ENCODE data around the gene NAALADL2. TPM values are rescaled to one million over a fixed set of nuclear protein-coding genes. Genes with fewer than 3 reads are reported as not detected.

Gene NAALADL2
- polyA plus RNA-seq, 1 donor from 2014 or later, result 1.6 TPM

GRCh38 chr3:175274056-175274455 is 414.9 kb downstream of the NAALADL2 start:
- Histone ChIP-seq H3K27ac (ENCODE audit: low read length) (no peak overlapping the region), H3K79me2 (replicated peaks; ENCODE audit: insufficient read depth, low read length) (no peaks in the 10 kb centered on the region), H3K9ac (ENCODE audit: low read length) (no peak overlapping the region), H3K27me3 (ENCODE audit: insufficient read depth, low read depth, low read length) (no peaks in the 10 kb centered on the region), H3K9me3 (ENCODE audit: low read length) (no peaks in the 10 kb centered on the region), H2AFZ (ENCODE audit: low read depth, low read length) (no peak overlapping the region), H3K4me3 (ENCODE audit: low read length) (no peak overlapping the region), H3K9me2 (ENCODE audit: insufficient read depth, low read length) (no peaks in the 10 kb centered on the region), H3K36me3 (ENCODE audit: insufficient read depth, low read length) (no peaks in the 10 kb centered on the region), H3K4me2 (ENCODE audit: low read length) (no peak overlapping the region), H4K20me1 (ENCODE audit: insufficient read depth) (no peaks in the 10 kb centered on the region), H3F3A (ENCODE audit: insufficient read depth, low read length, poor library complexity, severe bottlenecking) (peaks cover 9% of the 10 kb centered on the region)
- TF ChIP-seq SMC3 (conservative IDR thresholded peaks at IDR 0.05; ENCODE audit: poor library complexity) (no peak), RAD21 (conservative IDR thresholded peaks at IDR 0.05) (no peak), TAF1 (IDR thresholded peaks at IDR 0.05; ENCODE audit: low read depth) (no peak), EZH2 (IDR thresholded peaks at IDR 0.05; ENCODE audit: borderline replicate concordance, insufficient read depth, low read length, poor library complexity, severe bottlenecking) (no peak), CTCF (IDR thresholded peaks at IDR 0.05; ENCODE audit: poor library complexity, severe bottlenecking) (no peak), POLR2AphosphoS5 (IDR thresholded peaks at IDR 0.05) (no peak), REST (IDR thresholded peaks at IDR 0.05; ENCODE audit: borderline replicate concordance) (no peak), EP300 (conservative IDR thresholded peaks at IDR 0.05; ENCODE audit: poor library complexity, severe bottlenecking) (no peak), MXI1 (conservative IDR thresholded peaks at IDR 0.05; ENCODE audit: poor library complexity, severe bottlenecking) (no peak)

- no peak overlapping the region for H3K27ac ChIP-seq (ENCODE audit: low read length)
- no peaks in the 10 kb centered on the region for H3K9me2 ChIP-seq (ENCODE audit: insufficient read depth, low read length)
- no peaks in the 10 kb centered on the region for H4K20me1 ChIP-seq (ENCODE audit: insufficient read depth)
- no peaks in the 10 kb centered on the region for H3K9me3 ChIP-seq (ENCODE audit: low read length)
- no peak overlapping the region for H2AFZ ChIP-seq (ENCODE audit: low read depth, low read length)
- H3K4me2 ChIP-seq (ENCODE audit: low read length), result no peak overlapping the region
- H3K4me3 ChIP-seq (ENCODE audit: low read length), result no peak overlapping the region
- no peak overlapping the region for H3K9ac ChIP-seq (ENCODE audit: low read length)
- H3K36me3 ChIP-seq (ENCODE audit: insufficient read depth, low read length), result no peaks in the 10 kb centered on the region
- H3K27me3 ChIP-seq (ENCODE audit: insufficient read depth, low read depth, low read length), result no peaks in the 10 kb centered on the region
- TF ChIP-seq RAD21 (conservative IDR thresholded peaks at IDR 0.05), result no peak
- no peak for TF ChIP-seq POLR2AphosphoS5 (IDR thresholded peaks at IDR 0.05)
- no peak for TF ChIP-seq CTCF (IDR thresholded peaks at IDR 0.05; ENCODE audit: poor library complexity, severe bottlenecking)
- no peak for TF ChIP-seq TAF1 (IDR thresholded peaks at IDR 0.05; ENCODE audit: low read depth)
- TF ChIP-seq MXI1 (conservative IDR thresholded peaks at IDR 0.05; ENCODE audit: poor library complexity, severe bottlenecking), result no peak
- TF ChIP-seq REST (IDR thresholded peaks at IDR 0.05; ENCODE audit: borderline replicate concordance), result no peak
- H3F3A ChIP-seq (ENCODE audit: insufficient read depth, low read length, poor library complexity, severe bottlenecking), result peaks cover 9% of the 10 kb centered on the region
- no peaks in the 10 kb centered on the region for H3K79me2 ChIP-seq (replicated peaks; ENCODE audit: insufficient read depth, low read length)
These were observed 415.5 kb downstream of the NAALADL2 start for GRCh38 chr3:175274474-175275218.
